Mesenchymal stem cell (in vitro differentiated cells and primary cell): Measurements from ENCODE around the gene SLC25A23.

Experiments
- DNase-seq: peaks from one replicate; pipeline ENCODE4 v3.0.0-alpha.2; 2013
- H2AFZ ChIP-seq: one replicate; pipeline ENCODE4 v1.6.1; 2013; ENCODE audit warnings: low read depth, mild to moderate bottlenecking, control low read depth, inconsistent platforms, low read length, moderate library complexity
- H2AK5ac ChIP-seq: 2 replicates; pipeline ENCODE4 v1.6.1; 2013; ENCODE audit warnings: low read length, moderate library complexity, mild to moderate bottlenecking, inconsistent platforms; ENCODE audit not compliant: severe bottlenecking
- H2BK120ac ChIP-seq: one replicate; pipeline ENCODE4 v1.6.1; 2013; ENCODE audit warnings: low read depth, mild to moderate bottlenecking, inconsistent platforms, low read length, moderate library complexity
- H2BK12ac ChIP-seq, 2 experiments: one replicate each; pipeline ENCODE4 v1.6.1; 2013; ENCODE audit warnings: inconsistent platforms in 2 of 2, low read length in 2 of 2, mild to moderate bottlenecking in 2 of 2, moderate library complexity in 2 of 2, control low read depth in 1 of 2
- H2BK15ac ChIP-seq: one replicate; pipeline ENCODE4 v1.6.1; 2013; ENCODE audit warnings: mild to moderate bottlenecking, low read depth, inconsistent platforms; ENCODE audit not compliant: poor library complexity, severe bottlenecking
- H2BK5ac ChIP-seq: 2 replicates; pipeline ENCODE4 v1.6.1; 2013; ENCODE audit warnings: low read depth, mild to moderate bottlenecking, low read length, control low read depth, inconsistent platforms; ENCODE audit not compliant: poor library complexity, severe bottlenecking
- H3K14ac ChIP-seq, 2 experiments: one replicate each; pipeline ENCODE4 v1.6.1; 2013; ENCODE audit warnings: inconsistent platforms in 2 of 2, low read length in 2 of 2, control low read depth in 1 of 2, mild to moderate bottlenecking in 1 of 2, moderate library complexity in 1 of 2
- H3K18ac ChIP-seq, 2 experiments: one replicate each; pipeline ENCODE4 v1.6.1; 2013; ENCODE audit warnings: inconsistent platforms in 2 of 2, low read length in 2 of 2, control low read depth in 1 of 2, low read depth in 1 of 2, mild to moderate bottlenecking in 1 of 2
- H3K23ac ChIP-seq, 2 experiments: one replicate each; pipeline ENCODE4 v1.6.1; 2013; ENCODE audit warnings: inconsistent platforms in 2 of 2, low read length in 2 of 2, mild to moderate bottlenecking in 2 of 2, moderate library complexity in 2 of 2, control low read depth in 1 of 2
- H3K27ac ChIP-seq: 2 replicates; pipeline ENCODE4 v1.5.1; 2013; ENCODE audit warnings: mild to moderate bottlenecking, moderate library complexity, low read length, control low read depth, inconsistent platforms; ENCODE audit not compliant: poor library complexity, severe bottlenecking
- H3K27me3 ChIP-seq, 2 experiments: 2 replicates each; pipeline versions ENCODE4 v1.6.1 to v1.7.0; 2013; ENCODE audit warnings: low read length in 2 of 2, mild to moderate bottlenecking in 2 of 2, moderate library complexity in 2 of 2, control low read depth in 1 of 2, inconsistent platforms in 1 of 2; ENCODE audit not compliant: control insufficient read depth in 1 of 2, insufficient read depth in 1 of 2
- H3K36me3 ChIP-seq, 2 experiments: 2 replicates each; pipeline versions ENCODE4 v1.6.1 to v1.7.0; 2013; ENCODE audit warnings: low read length in 2 of 2, control low read depth in 1 of 2, inconsistent platforms in 1 of 2, low read depth in 1 of 2, mild to moderate bottlenecking in 1 of 2; ENCODE audit not compliant: insufficient read depth in 2 of 2, control insufficient read depth in 1 of 2
- H3K4ac ChIP-seq, 2 experiments: one replicate each; pipeline ENCODE4 v1.6.1; 2013; ENCODE audit warnings: inconsistent platforms in 2 of 2, low read length in 2 of 2, mild to moderate bottlenecking in 2 of 2, moderate library complexity in 2 of 2, control low read depth in 1 of 2, low read depth in 1 of 2
- H3K4me1 ChIP-seq: 2 replicates; pipeline ENCODE4 v1.6.1; 2013; ENCODE audit warnings: low read depth, low read length, control low read depth; ENCODE audit not compliant: control insufficient read depth, insufficient read depth
- H3K4me2 ChIP-seq: 2 replicates; pipeline ENCODE4 v1.6.1; 2013; ENCODE audit warnings: low read length, mild to moderate bottlenecking, inconsistent platforms; ENCODE audit not compliant: poor library complexity, severe bottlenecking
- H3K4me3 ChIP-seq, 2 experiments: 2 replicates each; pipeline versions ENCODE4 v1.5.1 to v1.7.0; 2013; ENCODE audit warnings: low read length in 2 of 2, mild to moderate bottlenecking in 2 of 2, control low read depth in 1 of 2, low read depth in 1 of 2; ENCODE audit not compliant: insufficient read depth in 1 of 2
- H3K79me1 ChIP-seq: replicated peaks from 2 replicates; pipeline ENCODE4 v1.6.1; 2013; ENCODE audit warnings: mild to moderate bottlenecking, control low read depth, low read length, inconsistent platforms; ENCODE audit not compliant: poor library complexity, severe bottlenecking
- H3K9ac ChIP-seq: 2 replicates; pipeline ENCODE4 v1.7.0; 2013; ENCODE audit warnings: mild to moderate bottlenecking, low read length, moderate library complexity
- H3K9me3 ChIP-seq: 2 replicates; pipeline ENCODE4 v1.7.0; 2013; ENCODE audit warnings: mild to moderate bottlenecking, low read length; ENCODE audit not compliant: control insufficient read depth
- H4K8ac ChIP-seq: one replicate; pipeline ENCODE4 v1.6.1; 2013; ENCODE audit warnings: inconsistent platforms, mild to moderate bottlenecking, low read length, moderate library complexity
- H4K91ac ChIP-seq: one replicate; pipeline ENCODE4 v1.6.1; 2013; ENCODE audit warnings: mild to moderate bottlenecking, low read length, inconsistent platforms
- WGBS: methylation state at CpG from one replicate; pipeline ENCODE4 v1.1.7; 2013; ENCODE audit warnings: mixed read lengths; 5-methylcytosine and 5-hydroxymethylcytosine counted together

The SLC25A23 gene

DNA sequence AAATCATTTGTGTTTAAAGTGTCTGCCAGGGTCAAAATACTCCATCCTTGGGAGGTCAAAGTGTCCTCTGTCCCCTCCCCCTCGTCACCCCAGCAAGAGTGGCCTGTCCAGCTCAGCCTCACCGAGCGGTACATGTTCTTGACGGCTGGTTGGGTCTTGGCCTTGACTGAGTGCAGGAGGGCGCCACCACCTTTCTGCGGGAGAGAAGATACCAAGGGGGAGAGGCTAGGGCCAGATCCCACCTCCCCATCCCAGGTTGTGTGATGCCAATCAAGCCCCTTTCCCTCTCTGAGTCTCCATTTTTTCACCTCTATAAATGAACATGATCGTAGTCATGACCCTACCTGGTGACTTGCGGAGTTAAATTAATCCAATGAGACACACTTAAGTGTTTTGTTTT, 10.6 kb upstream of the SLC25A23 start:
- no peak overlapping the region for H4K91ac ChIP-seq

GRCh38 chr19:6467384-6467783, 7.8 kb upstream of the SLC25A23 start:
- H3K27ac ChIP-seq: no peak overlapping the region
- 76% methylated on average over 8 of the region's 8 CpGs for WGBS

More for the DNA sequence above, 10.6 kb upstream of the SLC25A23 start:
- Histone ChIP-seq H3K4me3 (no peak overlapping the region), H2BK15ac (no peak overlapping the region), H2BK12ac (no peak overlapping the region), H3K14ac (no peak overlapping the region), H3K18ac (no peak overlapping the region), H3K23ac (no peak overlapping the region), H3K27me3 (peaks cover 11 to 61% of the 10 kb centered on the region in 2 experiments), H2BK120ac (no peak overlapping the region), H3K9me3 (no peaks in the 10 kb centered on the region), H3K36me3 (peaks cover 0 to 19% of the 10 kb centered on the region in 2 experiments), H4K8ac (no peak overlapping the region), H2BK5ac (no peak overlapping the region), H3K4me2 (no peak overlapping the region), H3K79me1 (no peaks in the 10 kb centered on the region), H2AFZ (no peak overlapping the region), H3K4me1 (peaks cover 1% of the 10 kb centered on the region), H3K27ac (no peak overlapping the region), H3K9ac (no peak overlapping the region), H3K4ac (no peak overlapping the region), H2AK5ac (no peak overlapping the region)
- DNase-seq: no peak
- WGBS: 85% methylated on average over 8 of the region's 8 CpGs

GRCh38 chr19:6466526-6467248, 7.1 kb upstream of the SLC25A23 start:
- Histone ChIP-seq H3K27ac (no peak overlapping the region), H3K14ac (no peak overlapping the region), H3K9ac (no peak overlapping the region), H3K36me3 (peaks cover 0 to 19% of the 10 kb centered on the region in 2 experiments), H2BK15ac (no peak overlapping the region), H3K4me3 (no peak overlapping the region), H3K27me3 (peaks cover 4 to 66% of the 10 kb centered on the region in 2 experiments), H2BK12ac (no peak overlapping the region), H3K79me1 (no peaks in the 10 kb centered on the region), H2AFZ (no peak overlapping the region), H3K18ac (no peak overlapping the region), H3K9me3 (no peaks in the 10 kb centered on the region), H4K91ac (no peak overlapping the region), H2AK5ac (no peak overlapping the region), H4K8ac (no peak overlapping the region), H3K23ac (no peak overlapping the region), H2BK5ac (no peak overlapping the region), H3K4ac (no peak overlapping the region), H3K4me2 (no peak overlapping the region), H3K4me1 (peaks cover 17% of the 10 kb centered on the region), H2BK120ac (no peak overlapping the region)
- no peak for DNase-seq
- WGBS: 96% methylated on average over 21 of the region's 21 CpGs

More at GRCh38 chr19:6467384-6467783, 7.8 kb upstream of the SLC25A23 start:
- H3K18ac ChIP-seq: no peak overlapping the region
- no peak overlapping the region for H2BK15ac ChIP-seq
- no peak for DNase-seq
- H2AK5ac ChIP-seq: no peak overlapping the region
- no peak overlapping the region for H3K23ac ChIP-seq
- no peak overlapping the region for H3K14ac ChIP-seq
- H3K4me1 ChIP-seq: peaks cover 17% of the 10 kb centered on the region
- no peaks in the 10 kb centered on the region for H3K9me3 ChIP-seq
- H3K4me2 ChIP-seq: no peak overlapping the region
- H2BK12ac ChIP-seq: no peak overlapping the region
- H4K8ac ChIP-seq: no peak overlapping the region
- peaks cover 4 to 63% of the 10 kb centered on the region in 2 experiments for H3K27me3 ChIP-seq
- H3K36me3 ChIP-seq: peaks cover 0 to 19% of the 10 kb centered on the region in 2 experiments
- no peak overlapping the region for H4K91ac ChIP-seq
- H3K4me3 ChIP-seq: no peak overlapping the region
- no peak overlapping the region for H3K9ac ChIP-seq
- H2BK5ac ChIP-seq: no peak overlapping the region
- no peak overlapping the region for H2AFZ ChIP-seq
- no peak overlapping the region for H2BK120ac ChIP-seq
- H3K4ac ChIP-seq: no peak overlapping the region
- H3K79me1 ChIP-seq: no peaks in the 10 kb centered on the region

- H3K9ac ChIP-seq: no peak overlapping the region
- peaks cover 17% of the 10 kb centered on the region for H3K4me1 ChIP-seq
- H3K14ac ChIP-seq: no peak overlapping the region
- no peak overlapping the region for H3K4me2 ChIP-seq
- H3K4me3 ChIP-seq: no peak overlapping the region
- peaks cover 0 to 19% of the 10 kb centered on the region in 2 experiments for H3K36me3 ChIP-seq
- H3K79me1 ChIP-seq: no peaks in the 10 kb centered on the region
- no peak overlapping the region for H2AK5ac ChIP-seq
- H2AFZ ChIP-seq: no peak overlapping the region
- H2BK15ac ChIP-seq: no peak overlapping the region
- H3K23ac ChIP-seq: no peak overlapping the region
- H3K9me3 ChIP-seq: no peaks in the 10 kb centered on the region
- no peak overlapping the region for H3K4ac ChIP-seq
- no peak overlapping the region for H3K18ac ChIP-seq
- no peak overlapping the region for H4K91ac ChIP-seq
- no peak overlapping the region for H4K8ac ChIP-seq
- H3K27ac ChIP-seq: no peak overlapping the region
- H2BK12ac ChIP-seq: no peak overlapping the region
- DNase-seq: no peak
- H2BK120ac ChIP-seq: no peak overlapping the region
- no peak overlapping the region for H2BK5ac ChIP-seq
- H3K27me3 ChIP-seq: peaks cover 4 to 60% of the 10 kb centered on the region in 2 experiments
- 91% methylated on average over 8 of the region's 8 CpGs for WGBS
Measured at GRCh38 chr19:6465663-6466062, 6.1 kb upstream of the SLC25A23 start.
